AML-193 (cell line): ENCODE measurements around the gene NSD2.

Experiments
- DNase-seq, 2 experiments: peaks; one replicate each; lab custom pipeline; 2025; lab: John Stamatoyannopoulos, UW

Gene NSD2

DNA sequence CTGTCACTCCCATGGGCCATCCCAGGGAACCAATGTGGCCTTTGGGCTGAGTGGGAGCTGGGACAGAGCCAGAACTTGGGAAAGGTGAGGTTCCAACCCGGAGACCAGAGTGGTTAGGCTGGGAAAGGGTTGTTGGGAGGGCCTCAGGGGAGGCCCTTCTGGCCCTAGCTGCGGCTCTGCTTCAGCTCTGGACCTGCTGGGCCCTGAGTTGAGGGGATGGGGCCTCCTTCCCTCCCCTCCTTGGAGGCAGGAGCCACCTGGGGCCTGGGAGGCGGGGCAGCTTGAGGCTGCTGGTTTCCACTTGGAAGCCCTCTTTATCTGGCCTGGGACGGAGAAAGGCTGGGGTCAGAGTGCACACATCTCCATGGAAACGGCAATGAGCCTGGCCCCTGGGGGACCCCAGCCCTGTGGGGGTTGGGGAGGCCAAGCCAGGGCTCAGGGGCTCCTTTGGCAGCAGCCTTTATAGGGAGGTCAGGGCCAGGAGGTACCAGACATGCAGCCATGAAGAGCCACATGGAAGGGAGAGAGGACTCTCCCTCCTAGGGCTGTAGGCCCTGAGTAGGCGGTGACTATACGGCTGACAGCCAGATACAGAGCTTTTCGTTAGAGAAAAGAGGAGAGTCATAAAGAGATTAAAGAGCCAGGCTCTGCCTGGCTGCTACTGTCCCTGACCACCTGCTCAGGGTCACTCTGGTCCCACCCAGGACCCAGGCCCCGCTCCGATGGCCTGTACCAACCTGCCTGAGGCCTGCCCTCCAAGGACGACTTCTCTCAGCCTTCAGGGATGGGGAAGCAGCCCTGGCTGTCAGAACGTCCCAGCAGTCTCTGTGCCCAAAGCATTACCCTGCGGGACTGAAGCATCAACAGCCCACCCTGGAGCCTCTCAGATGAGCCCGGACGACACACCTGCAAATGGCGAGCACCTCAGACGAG lies 6.9 kb upstream of the NSD2 start:
- no peak for DNase-seq

DNA sequence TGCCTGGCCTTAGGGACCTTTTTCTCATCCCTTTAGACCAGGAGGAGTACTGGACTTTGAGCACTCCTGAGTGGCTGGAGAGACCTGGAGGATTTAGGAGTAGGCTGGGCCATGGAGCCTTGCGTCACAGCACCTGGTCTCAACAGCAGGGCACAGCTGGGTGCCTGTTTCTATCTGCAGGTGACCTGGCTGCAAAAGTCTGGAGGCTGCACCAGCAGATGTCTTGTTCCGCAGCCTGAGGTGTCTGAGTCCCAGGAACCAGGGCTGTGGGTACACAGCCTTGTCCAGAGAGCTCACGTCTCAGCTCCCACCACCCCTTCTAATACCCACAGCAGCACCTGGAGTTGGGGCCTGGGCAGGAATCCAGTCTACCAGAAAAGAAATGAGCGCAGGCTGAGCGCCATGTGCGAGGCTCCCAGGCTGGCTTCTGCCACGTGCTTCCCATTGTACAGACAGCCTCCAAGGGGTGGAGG lies 5.0 kb upstream of the NSD2 start:
- no peak for DNase-seq

- DNase-seq = no peak
These were observed 2.9 kb upstream of the NSD2 start for GRCh38 chr4:1868293-1868692.

GRCh38 chr4:1868912-1869311 lies 2.3 kb upstream of the NSD2 start:
- no peak for DNase-seq

DNA sequence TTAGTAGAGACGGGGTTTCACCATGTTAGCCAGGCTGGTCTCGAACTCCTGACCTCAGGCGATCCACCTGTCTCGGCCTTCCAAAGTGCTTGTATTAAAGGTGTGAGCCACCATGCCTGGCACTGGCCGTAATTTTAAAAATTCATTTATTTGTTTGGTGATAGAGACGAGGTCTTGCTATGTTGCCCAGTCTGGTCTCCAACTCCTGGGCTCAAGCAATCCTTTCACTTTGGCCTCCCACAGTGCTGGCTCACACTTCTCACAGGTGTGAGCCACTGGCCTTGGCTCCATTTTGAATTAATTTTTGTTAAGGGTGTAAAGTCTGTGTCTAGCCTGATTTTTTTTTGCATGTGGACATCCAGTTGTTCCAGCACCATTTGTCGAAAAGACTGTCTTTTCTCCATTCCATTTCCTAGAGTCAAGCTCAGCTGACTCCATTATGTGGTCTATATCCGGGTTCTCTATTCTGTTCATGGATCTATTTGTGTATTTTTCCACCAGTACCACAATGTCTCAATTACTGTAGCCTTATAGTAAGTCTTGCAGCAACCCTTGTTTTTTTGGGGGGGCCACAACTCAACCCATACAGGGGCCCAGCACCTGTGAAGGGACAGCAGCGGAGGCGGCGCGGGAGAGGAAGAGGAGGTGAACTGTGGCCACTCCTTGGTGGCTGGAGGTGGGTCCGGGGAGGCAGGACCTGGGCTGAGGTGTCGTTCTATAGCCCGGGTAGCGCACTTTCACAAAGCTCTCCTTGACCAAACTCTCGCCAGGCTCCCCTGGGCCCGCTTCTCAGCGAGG lies 1.5 kb upstream of the NSD2 start:
- DNase-seq = peak in 1 of 2 experiments; percentile 48

- peak; percentile 78 to 81 for DNase-seq
These were observed 940 bp upstream of the NSD2 start for GRCh38 chr4:1870328-1870577.

GRCh38 chr4:1871471-1872021 lies 353 bp downstream of the NSD2 start:
- no peak for DNase-seq

DNA sequence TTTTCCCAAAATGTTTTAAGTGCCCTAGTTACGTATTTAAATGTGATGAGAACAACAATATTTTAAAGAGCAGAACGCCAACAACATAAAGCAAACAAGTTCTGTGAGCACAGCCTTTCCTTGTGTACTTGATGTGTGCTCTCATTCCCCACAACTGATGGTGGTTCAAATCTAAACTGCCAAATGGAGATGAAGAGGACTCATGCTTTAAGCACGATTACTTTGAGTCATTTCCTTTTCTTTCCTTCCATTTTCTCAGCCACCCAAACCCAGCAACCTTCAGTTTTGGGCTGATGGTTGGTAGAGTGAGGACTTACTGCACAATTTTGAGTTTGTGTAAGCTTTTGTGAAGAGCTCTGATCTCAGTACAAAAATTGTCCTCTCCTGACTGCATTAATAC lies 1.7 kb downstream of the NSD2 start:
- DNase-seq = peak in 1 of 2 experiments; percentile 19

DNA sequence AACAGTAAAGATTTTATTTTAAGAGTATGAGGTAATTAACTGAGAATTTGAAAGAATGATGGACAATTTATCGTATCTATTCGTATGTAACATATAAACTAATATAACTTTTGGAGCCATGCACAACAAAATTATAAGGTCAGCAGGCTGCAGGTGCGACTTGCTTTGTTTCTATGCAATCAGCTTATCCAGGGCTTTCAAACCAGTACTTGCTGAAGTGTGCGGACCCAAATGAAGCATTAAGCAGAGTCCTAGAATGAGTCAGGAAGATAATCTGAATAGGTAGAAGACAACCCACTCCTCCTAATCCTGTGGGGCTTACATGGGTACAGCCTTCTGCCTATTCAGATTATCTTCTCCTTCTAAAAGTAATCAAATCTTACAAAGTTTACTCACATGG lies 2.1 kb downstream of the NSD2 start:
- no peak for DNase-seq

DNA sequence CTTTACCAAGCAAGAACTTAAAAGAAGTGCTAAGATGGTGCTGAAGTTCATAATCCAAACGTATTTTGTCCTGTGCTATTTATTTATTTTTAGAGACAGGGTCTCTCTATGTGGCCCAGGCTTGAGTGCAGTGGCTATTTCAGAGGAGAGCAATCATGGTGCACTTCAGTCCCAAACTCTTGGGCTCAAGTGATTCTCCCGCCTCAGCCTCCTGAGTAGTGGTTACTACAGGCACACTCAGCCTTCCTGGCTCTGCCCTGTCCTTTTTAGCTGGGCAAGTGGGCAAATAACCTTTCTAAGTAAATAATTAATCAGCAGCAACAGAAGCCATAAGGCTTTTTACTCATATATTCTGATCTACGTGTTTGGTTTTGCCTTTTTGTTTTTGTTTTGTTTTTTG lies 2.6 kb downstream of the NSD2 start:
- DNase-seq = no peak

DNA sequence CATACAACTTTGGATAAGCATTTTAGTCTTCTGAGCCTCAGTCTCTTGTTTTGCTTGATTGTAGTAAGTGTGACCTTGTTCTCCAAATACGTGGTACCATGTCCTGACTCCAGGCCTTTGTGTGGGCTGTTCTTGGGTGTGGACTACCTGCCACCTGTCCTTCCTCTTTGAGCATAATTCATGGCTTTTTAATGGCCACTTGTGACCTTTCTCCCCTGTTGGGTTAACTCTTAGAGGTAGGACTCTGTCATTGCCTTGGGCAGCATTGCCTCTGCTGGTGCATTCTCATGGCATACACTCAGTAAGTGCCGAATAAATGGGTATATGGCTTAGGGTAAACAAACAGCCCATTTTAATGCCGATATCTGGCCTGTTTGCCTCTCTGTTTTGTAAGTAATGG lies 3.0 kb downstream of the NSD2 start:
- no peak for DNase-seq

- DNase-seq = peak; percentile 58 to 63
These were observed 8.3 kb downstream of the NSD2 start for GRCh38 chr4:1879485-1879884.

GRCh38 chr4:1880332-1880731 lies 9.1 kb downstream of the NSD2 start:
- no peak for DNase-seq

- DNase-seq = no peak
These were observed 11.7 kb downstream of the NSD2 start for GRCh38 chr4:1882850-1883271.

- no peak for DNase-seq
These were observed 12.4 kb downstream of the NSD2 start for GRCh38 chr4:1883583-1883982.

DNA sequence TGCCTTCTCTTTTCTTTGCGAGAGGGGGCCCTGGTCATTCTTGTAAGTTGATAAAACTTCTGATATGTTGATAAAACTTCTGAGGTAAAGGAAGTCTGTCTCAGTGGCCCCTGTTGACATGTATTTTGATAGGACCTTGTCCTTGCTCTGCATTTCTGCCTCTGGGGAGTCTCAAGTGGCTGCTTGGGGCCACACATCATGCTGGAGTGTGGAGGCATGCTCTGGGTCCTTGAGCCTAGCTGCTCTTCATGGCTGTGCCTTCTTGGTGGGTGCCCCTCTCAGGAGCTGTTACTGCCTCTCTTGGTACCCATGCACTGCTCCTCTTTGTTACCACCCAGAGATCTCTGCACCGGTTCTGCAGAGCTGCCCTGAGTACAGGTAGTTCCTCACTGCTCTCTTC lies 14.2 kb downstream of the NSD2 start:
- DNase-seq = no peak

GRCh38 chr4:1887052-1887451 lies 15.9 kb downstream of the NSD2 start:
- DNase-seq = no peak

- no peak for DNase-seq
These were observed 19.9 kb downstream of the NSD2 start for GRCh38 chr4:1890979-1891570.

DNA sequence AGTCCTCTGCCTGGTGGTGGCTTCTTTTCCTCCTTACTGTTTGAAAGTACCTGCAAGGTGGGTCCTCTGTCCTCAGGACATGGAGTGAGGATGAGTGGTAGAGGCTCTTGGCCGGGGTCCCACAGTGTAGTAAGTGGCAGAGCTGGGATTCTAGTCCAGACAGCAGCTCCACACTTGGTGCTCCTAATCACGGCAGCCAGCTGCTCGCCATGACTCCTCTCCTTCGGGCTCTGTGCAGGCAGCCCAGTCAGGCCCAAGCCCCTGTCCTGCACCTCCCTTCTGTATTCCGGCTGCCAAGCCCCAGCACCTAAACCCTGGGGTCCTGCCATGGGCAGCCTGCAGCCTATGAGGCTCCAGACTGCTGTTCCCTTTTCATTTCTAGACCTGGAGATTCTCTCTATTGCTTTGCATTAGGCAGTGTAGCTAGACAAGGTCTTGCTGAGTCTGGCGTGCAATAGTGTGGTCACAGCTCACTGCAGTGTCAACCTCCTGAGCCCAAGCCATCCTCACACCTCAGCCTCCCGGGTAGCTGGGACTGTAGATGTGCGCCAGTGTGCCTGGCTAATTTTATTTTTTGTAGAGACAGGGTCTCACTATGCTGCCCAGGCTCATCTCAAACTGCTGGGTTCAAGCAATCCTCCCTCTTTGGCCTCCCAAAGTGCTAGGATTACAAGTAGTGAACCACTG lies 24.9 kb downstream of the NSD2 start:
- DNase-seq = no peak

- DNase-seq = no peak
These were observed 25.4 kb downstream of the NSD2 start for GRCh38 chr4:1896658-1896991.

DNA sequence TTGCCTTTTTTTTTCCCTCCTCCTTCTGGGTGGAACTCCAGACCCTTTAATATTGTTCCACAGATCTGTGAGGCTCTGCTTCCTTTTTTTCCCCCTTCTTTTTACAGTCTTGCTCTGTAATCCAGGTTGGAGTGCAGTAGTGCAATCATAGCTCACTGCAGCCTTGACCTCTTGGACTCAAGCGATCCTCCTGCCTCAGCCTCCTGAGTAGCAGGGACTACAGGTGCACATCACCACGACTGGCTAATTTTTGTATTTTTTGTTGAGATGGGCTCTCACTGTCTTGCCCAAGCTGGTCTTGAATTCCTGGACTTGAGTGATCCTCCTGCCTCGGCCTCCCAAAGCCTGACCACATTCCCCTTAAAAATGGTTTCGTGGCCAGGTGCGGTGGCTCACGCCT lies 26.8 kb downstream of the NSD2 start:
- no peak for DNase-seq

DNA sequence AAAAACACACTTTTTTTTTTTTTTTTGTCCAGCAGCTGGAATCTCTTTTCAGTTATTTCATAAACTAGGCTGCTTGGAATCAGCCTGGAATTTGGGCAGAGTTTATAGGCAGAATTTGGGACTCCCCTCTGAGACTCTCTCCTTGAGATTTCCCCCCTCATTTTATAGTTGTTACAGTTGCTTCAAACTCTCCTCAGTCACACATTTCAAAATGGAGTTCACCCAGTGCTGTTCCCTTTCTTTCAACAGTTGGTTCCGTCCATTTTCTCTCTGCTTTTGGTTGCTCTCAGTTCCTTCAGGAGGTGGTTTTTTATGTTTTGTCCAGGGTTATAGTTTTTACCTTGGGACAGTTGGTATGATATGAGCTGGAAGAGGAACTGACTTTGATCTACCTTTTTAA lies 27.5 kb downstream of the NSD2 start:
- DNase-seq = no peak
